SU-DHL-6 (cell line): ENCODE measurements around the gene COX14.

Experiments
- H2AFZ ChIP-seq: fragments of 200-600 bp; sonication (generic); 2 replicates; pipeline ENCODE4 v1.6.1; 2014; ENCODE audit warnings: low read depth, mild to moderate bottlenecking, moderate library complexity, mixed read lengths, antibody characterized with exemption, low read length; ENCODE audit not compliant: severe bottlenecking
- H3F3A ChIP-seq: fragments of 200-600 bp; shearing (Covaris generic); 2 replicates; pipeline ENCODE4 v1.6.0; 2016; ENCODE audit warnings: antibody characterized with exemption, mild to moderate bottlenecking; ENCODE audit not compliant: insufficient read depth
- H3K27ac ChIP-seq: fragments of 200-600 bp; sonication (generic); 2 replicates; pipeline ENCODE4 v1.5.1; 2016; ENCODE audit warnings: low read depth, mild to moderate bottlenecking, low read length, moderate library complexity, mixed read lengths
- H3K27me3 ChIP-seq: fragments of 200-600 bp; sonication (generic), shearing (Covaris generic); 2 replicates; pipeline ENCODE4 v1.6.0; 2014; ENCODE audit warnings: mild to moderate bottlenecking, low read length
- H3K36me3 ChIP-seq: fragments of 200-600 bp; sonication (generic); 2 replicates; pipeline ENCODE4 v1.6.1; 2014; ENCODE audit warnings: mild to moderate bottlenecking, low read length, mixed read lengths
- H3K4me2 ChIP-seq: fragments of 300-600, 200-600 bp; shearing (Covaris generic), sonication (generic); 2 replicates; pipeline ENCODE4 v1.6.0; 2014; ENCODE audit warnings: low read length, low read depth, mild to moderate bottlenecking; ENCODE audit not compliant: poor library complexity, severe bottlenecking
- H3K4me3 ChIP-seq: fragments of 200-600 bp; sonication (generic); 2 replicates; pipeline ENCODE4 v1.5.1; 2014; ENCODE audit warnings: antibody characterized with exemption, low read length, mild to moderate bottlenecking, mixed read lengths; ENCODE audit not compliant: insufficient read depth, poor library complexity, severe bottlenecking
- H3K79me2 ChIP-seq: fragments of 200-600 bp; sonication (generic); 2 replicates; pipeline ENCODE4 v1.6.1; 2014; ENCODE audit warnings: mild to moderate bottlenecking, low read length, moderate library complexity; ENCODE audit not compliant: insufficient read depth
- H3K9ac ChIP-seq: fragments of 200-600 bp; sonication (generic); 2 replicates; pipeline ENCODE4 v1.7.0; 2014; ENCODE audit warnings: mild to moderate bottlenecking, low read length
- H3K9me2 ChIP-seq: fragments of 200-600 bp; sonication (generic); replicated peaks from 2 replicates; pipeline ENCODE4 v1.6.1; 2014; ENCODE audit warnings: low read length; ENCODE audit not compliant: insufficient read depth
- H3K9me3 ChIP-seq: fragments of 200-600 bp; sonication (generic); 2 replicates; pipeline ENCODE4 v1.6.1; 2014; ENCODE audit warnings: low read length, mixed read lengths; ENCODE audit not compliant: insufficient read depth
- H4K20me1 ChIP-seq: fragments of 200-600 bp; sonication (generic); 2 replicates; pipeline ENCODE4 v1.6.1; 2014; ENCODE audit warnings: low read depth, mild to moderate bottlenecking, antibody characterized with exemption, low read length, moderate library complexity, mixed read lengths
- CTCF ChIP-seq: fragments of 200-600 bp; sonication (generic); IDR thresholded peaks from one replicate; pipeline ENCODE4 v1.5.1; 2017; ENCODE audit warnings: antibody characterized with exemption, mild to moderate bottlenecking, low read length, moderate library complexity; ENCODE audit not compliant: insufficient read depth, poor library complexity, severe bottlenecking
- EZH2phosphoT487 ChIP-seq: fragments of 200-600 bp; sonication (generic), shearing (Covaris generic); conservative IDR thresholded peaks from 2 replicates; pipeline ENCODE4 v1.6.1; 2018; ENCODE audit warnings: mild to moderate bottlenecking, antibody characterized with exemption, low read length, moderate library complexity, mixed read lengths

COX14 gene

GRCh38 chr12:50103767-50104321 lies 8.2 kb upstream of the COX14 start, which contains the start of gene GPD1:
Gene GPD1 (plus strand): TSS chr12:50104008. CDS start chr12:50104051, 43 bp downstream.
- no peaks in the 10 kb centered on the region for H3K27me3 ChIP-seq
- H2AFZ ChIP-seq = no peak within 1 kb of the TSS
- H4K20me1 ChIP-seq = no peaks in the 10 kb centered on the region
- no peak within 1 kb of the TSS for H3K4me3 ChIP-seq
- H3K36me3 ChIP-seq = no peaks in the 10 kb centered on the region
- TF ChIP-seq CTCF (no peak), EZH2phosphoT487 (no peak)
- no peaks in the 10 kb centered on the region for H3K9me2 ChIP-seq
- H3F3A ChIP-seq = no peaks in the 10 kb centered on the region
- no peak within 1 kb of the TSS for H3K9ac ChIP-seq
- no peaks in the 10 kb centered on the region for H3K79me2 ChIP-seq
- H3K4me2 ChIP-seq = no peak within 1 kb of the TSS
- H3K27ac ChIP-seq = no peak within 1 kb of the TSS
- H3K9me3 ChIP-seq = no peaks in the 10 kb centered on the region

- Histone ChIP-seq H3K79me2 (no peaks in the 10 kb centered on the region), H2AFZ (no peak overlapping the region), H3K4me2 (no peak overlapping the region), H3K9me3 (no peaks in the 10 kb centered on the region), H3F3A (no peaks in the 10 kb centered on the region), H4K20me1 (no peaks in the 10 kb centered on the region), H3K27ac (no peak overlapping the region), H3K9me2 (no peaks in the 10 kb centered on the region), H3K4me3 (no peak overlapping the region), H3K27me3 (no peaks in the 10 kb centered on the region), H3K36me3 (no peaks in the 10 kb centered on the region), H3K9ac (no peak overlapping the region)
- TF ChIP-seq CTCF = no peak
Observed at GRCh38 chr12:50104417-50105366, 7.3 kb upstream of the COX14 start.

DNA sequence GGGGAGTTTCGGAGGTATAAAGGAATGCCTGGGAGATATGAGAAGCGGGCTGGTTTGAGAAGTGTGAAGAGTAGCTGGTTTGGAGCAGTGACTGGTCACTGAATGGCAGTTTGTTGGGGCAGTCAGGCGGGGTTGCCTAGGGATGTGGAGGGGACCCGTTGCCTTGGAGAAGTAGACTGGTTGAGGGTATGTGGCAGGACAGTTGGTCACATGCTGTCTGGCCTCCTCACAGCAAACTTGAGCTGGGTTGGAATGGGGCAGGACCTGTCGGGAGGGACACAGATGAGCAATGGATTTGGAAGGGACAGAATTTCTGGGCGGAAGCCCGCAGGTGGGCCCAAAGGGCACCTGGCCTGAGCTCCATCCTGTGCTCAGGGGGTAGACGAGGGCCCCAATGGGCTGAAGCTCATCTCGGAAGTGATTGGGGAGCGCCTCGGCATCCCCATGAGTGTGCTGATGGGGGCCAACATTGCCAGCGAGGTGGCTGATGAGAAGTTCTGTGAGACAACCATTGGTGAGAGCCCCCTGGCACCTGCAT lies 6.1 kb upstream of the COX14 start:
- H3K9me3 ChIP-seq = no peaks in the 10 kb centered on the region
- TF ChIP-seq CTCF (no peak), EZH2phosphoT487 (no peak)
- H3F3A ChIP-seq = no peaks in the 10 kb centered on the region
- H3K9ac ChIP-seq = no peak overlapping the region
- H3K4me2 ChIP-seq = no peak overlapping the region
- H4K20me1 ChIP-seq = no peaks in the 10 kb centered on the region
- H3K27me3 ChIP-seq = no peaks in the 10 kb centered on the region
- H3K36me3 ChIP-seq = no peaks in the 10 kb centered on the region
- no peak overlapping the region for H3K4me3 ChIP-seq
- no peaks in the 10 kb centered on the region for H3K79me2 ChIP-seq
- no peaks in the 10 kb centered on the region for H3K9me2 ChIP-seq
- no peak overlapping the region for H2AFZ ChIP-seq
- no peak overlapping the region for H3K27ac ChIP-seq
